22Rv1 (cell line): ENCODE measurements around the gene ZNF674.

Experiments
- ZFX ChIP-seq: fragments of 450-650 bp; IDR thresholded peaks from 2 replicates; pipeline ENCODE4 v1.6.1; 2017; ENCODE audit warnings: antibody characterized with exemption, borderline replicate concordance
- TF ChIP-seq, protein P1 (sequence below): fragments of 450-650 bp; IDR thresholded peaks from 2 replicates; pipeline ENCODE4 v1.5.1; 2017; ENCODE audit warnings: mild to moderate bottlenecking

GRCh38 chrX:46547857-46548256, 2.6 kb upstream of the ZNF674 start:
- TF ChIP-seq, protein P1, sequence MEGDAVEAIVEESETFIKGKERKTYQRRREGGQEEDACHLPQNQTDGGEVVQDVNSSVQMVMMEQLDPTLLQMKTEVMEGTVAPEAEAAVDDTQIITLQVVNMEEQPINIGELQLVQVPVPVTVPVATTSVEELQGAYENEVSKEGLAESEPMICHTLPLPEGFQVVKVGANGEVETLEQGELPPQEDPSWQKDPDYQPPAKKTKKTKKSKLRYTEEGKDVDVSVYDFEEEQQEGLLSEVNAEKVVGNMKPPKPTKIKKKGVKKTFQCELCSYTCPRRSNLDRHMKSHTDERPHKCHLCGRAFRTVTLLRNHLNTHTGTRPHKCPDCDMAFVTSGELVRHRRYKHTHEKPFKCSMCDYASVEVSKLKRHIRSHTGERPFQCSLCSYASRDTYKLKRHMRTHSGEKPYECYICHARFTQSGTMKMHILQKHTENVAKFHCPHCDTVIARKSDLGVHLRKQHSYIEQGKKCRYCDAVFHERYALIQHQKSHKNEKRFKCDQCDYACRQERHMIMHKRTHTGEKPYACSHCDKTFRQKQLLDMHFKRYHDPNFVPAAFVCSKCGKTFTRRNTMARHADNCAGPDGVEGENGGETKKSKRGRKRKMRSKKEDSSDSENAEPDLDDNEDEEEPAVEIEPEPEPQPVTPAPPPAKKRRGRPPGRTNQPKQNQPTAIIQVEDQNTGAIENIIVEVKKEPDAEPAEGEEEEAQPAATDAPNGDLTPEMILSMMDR = no peak
- TF ChIP-seq ZFX = no peak
